ENCODE data around the gene DHRS4L2.

DHRS4L2 gene

GRCh38 chr14:24053548-24054323, 65.0 kb downstream of the DHRS4L2 start:
- CTCF ChIA-PET: interaction anchor here (1.9 kb wide), 1 partner anchor 55 kb away, joined by 13 read pairs; no protein-coding TSS in a partner anchor

DNA sequence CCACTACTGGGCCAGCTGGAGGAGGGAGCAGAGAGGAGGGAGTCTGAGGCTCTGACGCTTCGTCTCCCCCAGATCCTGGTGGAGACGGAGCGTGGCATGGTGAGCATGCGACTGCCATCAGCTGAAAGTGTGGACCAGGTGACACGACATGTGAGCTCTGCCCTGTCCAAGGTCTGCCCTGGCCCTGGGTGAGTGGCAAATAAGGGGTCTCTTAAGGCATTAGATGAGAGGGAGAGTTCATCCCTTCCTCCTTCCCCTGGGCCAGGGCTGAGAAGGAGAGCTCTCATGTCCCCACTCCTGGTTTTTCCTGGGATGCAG, 65.6 kb downstream of the DHRS4L2 start:
- TF ChIP-seq CTBP1 (IDR thresholded peaks at IDR 0.05; ENCODE audit: borderline replicate concordance) (no peak), ARNT (IDR thresholded peaks at IDR 0.05) (no peak), ELF4 (IDR thresholded peaks at IDR 0.05) (no peak), LEF1 (IDR thresholded peaks at IDR 0.05; ENCODE audit: borderline replicate concordance) (no peak), HDGF (IDR thresholded peaks at IDR 0.05; ENCODE audit: borderline replicate concordance) (no peak), SUZ12 (IDR thresholded peaks at IDR 0.05) (no peak), FOXM1 (IDR thresholded peaks at IDR 0.05; ENCODE audit: borderline replicate concordance) (no peak), BHLHE40 (IDR thresholded peaks at IDR 0.05; ENCODE audit: borderline replicate concordance) (no peak), FOXK2 (IDR thresholded peaks at IDR 0.05) (no peak)
- TF ChIP-seq, protein P1, sequence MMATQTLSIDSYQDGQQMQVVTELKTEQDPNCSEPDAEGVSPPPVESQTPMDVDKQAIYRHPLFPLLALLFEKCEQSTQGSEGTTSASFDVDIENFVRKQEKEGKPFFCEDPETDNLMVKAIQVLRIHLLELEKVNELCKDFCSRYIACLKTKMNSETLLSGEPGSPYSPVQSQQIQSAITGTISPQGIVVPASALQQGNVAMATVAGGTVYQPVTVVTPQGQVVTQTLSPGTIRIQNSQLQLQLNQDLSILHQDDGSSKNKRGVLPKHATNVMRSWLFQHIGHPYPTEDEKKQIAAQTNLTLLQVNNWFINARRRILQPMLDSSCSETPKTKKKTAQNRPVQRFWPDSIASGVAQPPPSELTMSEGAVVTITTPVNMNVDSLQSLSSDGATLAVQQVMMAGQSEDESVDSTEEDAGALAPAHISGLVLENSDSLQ (IDR thresholded peaks at IDR 0.05): no peak
- POLR2A ChIA-PET: interaction anchor here (0.8 to 2.4 kb wide), 6 partner anchors 18 to 158 kb away, joined by 3 to 13 read pairs (median 4); partner anchors contain the start of genes DCAF11, NRL and PCK2
- DNase-seq (ENCODE audit: extremely low spot score): no peak
- CTCF ChIA-PET: interaction anchor here (1.9 kb wide), 1 partner anchor 54 kb away, joined by 13 read pairs; no protein-coding TSS in a partner anchor

More at GRCh38 chr14:24053548-24054323, 65.0 kb downstream of the DHRS4L2 start:
- TF ChIP-seq NFRKB (IDR thresholded peaks at IDR 0.05) (no peak), SUZ12 (IDR thresholded peaks at IDR 0.05) (no peak), CTBP1 (IDR thresholded peaks at IDR 0.05; ENCODE audit: borderline replicate concordance) (no peak)
- TF ChIP-seq, protein P1 (IDR thresholded peaks at IDR 0.05): no peak
- POLR2A ChIA-PET: interaction anchor here (0.8 to 2.4 kb wide), 7 partner anchors 18 to 158 kb away, joined by 3 to 13 read pairs (median 4); partner anchors contain the start of genes DCAF11, EMC9, NRL and PCK2
- no peak for DNase-seq (ENCODE audit: extremely low spot score)

- POLR2A ChIA-PET: interaction anchor here (1.0 to 2.4 kb wide), 4 partner anchors 38 to 157 kb away, joined by 3 to 13 read pairs (median 6); partner anchors contain the start of genes DCAF11, NRL and PCK2
- no peak for DNase-seq (ENCODE audit: extremely low spot score)
- TF ChIP-seq CTBP1 (IDR thresholded peaks at IDR 0.05; ENCODE audit: borderline replicate concordance) (no peak), L3MBTL2 (conservative IDR thresholded peaks at IDR 0.05) (no peak), HDGF (IDR thresholded peaks at IDR 0.05; ENCODE audit: borderline replicate concordance) (no peak), ZNF384 (IDR thresholded peaks at IDR 0.05) (no peak), LEF1 (IDR thresholded peaks at IDR 0.05; ENCODE audit: borderline replicate concordance) (no peak), SUZ12 (IDR thresholded peaks at IDR 0.05) (no peak), BHLHE40 (IDR thresholded peaks at IDR 0.05; ENCODE audit: borderline replicate concordance) (no peak)
- TF ChIP-seq, protein P1 (IDR thresholded peaks at IDR 0.05): no peak
- CTCF ChIA-PET: interaction anchor here (1.9 to 6.9 kb wide), 2 partner anchors 37 to 54 kb away, joined by 13 to 153 read pairs; partner anchors contain the start of gene PCK2
These were observed 65.9 kb downstream of the DHRS4L2 start for GRCh38 chr14:24054646-24055045.
